ENCODE results near the gene MYCBPAP.

- TF ChIP-seq MAX (IDR thresholded peaks at IDR 0.05; ENCODE audit: insufficient read depth, insufficient read length) (no peak), POLR2AphosphoS5 (IDR thresholded peaks at IDR 0.05; ENCODE audit: insufficient read depth, low read depth, low read length) (no peak), CTCF (IDR thresholded peaks at IDR 0.05; ENCODE audit: extremely low read depth in 1 of 2, insufficient read depth in 1 of 2, low read depth in 1 of 2, low read length in 2 of 2) (no peak), POLR2A (IDR thresholded peaks at IDR 0.05; ENCODE audit: low read depth, low read length) (no peak), MYC (IDR thresholded peaks at IDR 0.05; ENCODE audit: low read depth, low read length) (no peak), GATA2 (IDR thresholded peaks at IDR 0.05; ENCODE audit: insufficient read depth, insufficient read length, low read depth, low read length) (no peak), EZH2 (IDR thresholded peaks at IDR 0.05; ENCODE audit: borderline replicate concordance, low read depth, low read length, severe bottlenecking) (no peak), JUN (IDR thresholded peaks at IDR 0.05; ENCODE audit: borderline replicate concordance, insufficient read depth, insufficient read length, low read depth) (no peak), FOS (IDR thresholded peaks at IDR 0.05; ENCODE audit: borderline replicate concordance, insufficient read depth, low read length) (no peak)
Observed at GRCh38 chr17:50534979-50535326, 26.7 kb downstream of the MYCBPAP start.

Data from endothelial cell of umbilical vein (primary cell).